Colonic mucosa (tissue), 4 donors: ENCODE data around the gene TDRD7. TPM values are rescaled to one million over a fixed set of nuclear protein-coding genes. Genes with fewer than 3 reads are reported as not detected.

ENCODE experiments used
- DNase-seq: peaks from one replicate; pipeline ENCODE4 v3.0.0-alpha.2; 2020
- H3K27ac ChIP-seq: fragments of 200-600 bp; one replicate; pipeline ENCODE4 v1.8.0; 2021
- H3K27me3 ChIP-seq: fragments of 200-600 bp; one replicate; pipeline ENCODE4 v1.8.0; 2021
- H3K36me3 ChIP-seq: fragments of 200-600 bp; one replicate; pipeline ENCODE4 v1.8.0; 2021
- H3K4me1 ChIP-seq: fragments of 200-600 bp; one replicate; pipeline ENCODE4 v1.8.0; 2021; ENCODE audit warnings: mild to moderate bottlenecking
- H3K4me3 ChIP-seq: fragments of 200-600 bp; one replicate; pipeline ENCODE4 v1.8.0; 2021
- H3K9ac ChIP-seq, 2 donors: one replicate each; pipeline ENCODE4 v1.7.0; 2013; ENCODE audit warnings: control low read depth in 2 of 2, low read depth in 2 of 2, low read length in 2 of 2
- H3K9me3 ChIP-seq: fragments of 200-600 bp; one replicate; pipeline ENCODE4 v1.8.0; 2021
- CTCF ChIP-seq: fragments of 200-600 bp; IDR thresholded peaks from one replicate; pipeline ENCODE4 v1.8.0; 2022; ENCODE audit warnings: antibody characterized with exemption, mild to moderate bottlenecking
- intact Hi-C: fragments of 100-400 bp; cut with DNase I; formaldehyde crosslinking; loops from one replicate; pipeline ENCODE4 v1.14.1; 2022
- total RNA-seq, 2 donors: library from RNA; stranded (reverse); fragmentation: NEBNext Ultra II Directional in 1 of 2; extraction: Animal tissue kit (Norgen Biotek cat#: 25700) in 1 of 2; gene quantifications; one replicate each; pipeline ENCODE4 v1.2.1, GENCODE V29; 2021
- donor health status: healthy.
- donor health status: DM: no; HTN: no; CAD: no.
- donor health status: DM: no; HTN: no; CAD: no.

TDRD7 gene
- total RNA-seq, 2 donors from 2014 or later: 28.8 to 35.3 TPM

DNA sequence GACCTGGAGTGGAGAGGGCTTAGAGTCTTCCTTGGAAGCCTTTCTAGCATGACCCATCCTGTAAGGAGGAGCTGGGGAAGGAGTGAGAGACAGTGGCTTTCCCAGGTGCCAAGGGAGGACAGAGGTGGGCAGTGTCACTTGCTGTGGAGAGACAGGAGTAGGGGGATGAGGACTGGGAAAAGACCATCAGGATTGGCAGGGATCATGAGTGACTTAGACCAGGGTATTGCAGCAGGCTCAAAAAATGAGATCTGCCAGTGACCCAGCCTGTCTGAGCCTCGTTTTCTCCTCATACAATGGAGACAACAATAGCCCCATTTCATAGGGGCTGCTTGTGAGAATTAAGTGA, 91.9 kb downstream of the TDRD7 start:
- no peak for TF ChIP-seq CTCF
- Histone ChIP-seq H3K4me1 (peaks cover 7% of the 10 kb centered on the region), H3K9ac (no peak overlapping the region), H3K27me3 (peaks cover 23% of the 10 kb centered on the region), H3K36me3 (no peaks in the 10 kb centered on the region), H3K27ac (no peak overlapping the region), H3K9me3 (no peaks in the 10 kb centered on the region), H3K4me3 (no peak overlapping the region)
- DNase-seq: no peak
- intact Hi-C loops: no loop called here

- Histone ChIP-seq H3K27ac (no peak overlapping the region), H3K4me1 (peaks cover 7% of the 10 kb centered on the region), H3K9me3 (no peaks in the 10 kb centered on the region), H3K9ac (no peak overlapping the region), H3K27me3 (peaks cover 23% of the 10 kb centered on the region), H3K4me3 (no peak overlapping the region), H3K36me3 (no peaks in the 10 kb centered on the region)
- DNase-seq: no peak
- intact Hi-C loops: no loop called here
- TF ChIP-seq CTCF: no peak
These were observed 92.7 kb downstream of the TDRD7 start for GRCh38 chr9:97504381-97505216.

DNA sequence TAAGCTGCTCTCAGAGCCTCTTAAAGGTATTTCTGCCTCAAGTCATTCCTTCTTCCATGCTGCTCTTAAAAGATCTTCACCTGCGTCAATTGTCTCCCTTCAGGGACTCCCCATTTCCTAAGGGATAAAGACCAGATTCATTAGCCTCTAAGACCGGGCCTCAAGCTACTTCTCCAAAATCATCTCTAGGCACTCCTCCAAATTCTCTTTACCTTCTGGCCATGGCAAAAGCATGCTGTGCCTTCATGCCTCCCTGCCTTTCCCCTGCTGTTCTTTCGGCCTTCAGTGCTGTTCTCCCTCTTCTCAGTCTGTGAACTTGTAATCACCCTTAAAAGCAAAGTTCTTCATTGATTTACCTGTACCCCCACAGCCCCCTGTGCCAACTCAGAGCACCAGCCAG, 93.9 kb downstream of the TDRD7 start:
- no peak for TF ChIP-seq CTCF
- peaks cover 7% of the 10 kb centered on the region for H3K4me1 ChIP-seq
- no peak for DNase-seq
- no peak overlapping the region for H3K27ac ChIP-seq
- H3K27me3 ChIP-seq: peaks cover 23% of the 10 kb centered on the region
- H3K9ac ChIP-seq: no peak overlapping the region
- no peaks in the 10 kb centered on the region for H3K9me3 ChIP-seq
- no peak overlapping the region for H3K4me3 ChIP-seq
- H3K36me3 ChIP-seq: no peaks in the 10 kb centered on the region
- intact Hi-C loops: no loop called here

DNA sequence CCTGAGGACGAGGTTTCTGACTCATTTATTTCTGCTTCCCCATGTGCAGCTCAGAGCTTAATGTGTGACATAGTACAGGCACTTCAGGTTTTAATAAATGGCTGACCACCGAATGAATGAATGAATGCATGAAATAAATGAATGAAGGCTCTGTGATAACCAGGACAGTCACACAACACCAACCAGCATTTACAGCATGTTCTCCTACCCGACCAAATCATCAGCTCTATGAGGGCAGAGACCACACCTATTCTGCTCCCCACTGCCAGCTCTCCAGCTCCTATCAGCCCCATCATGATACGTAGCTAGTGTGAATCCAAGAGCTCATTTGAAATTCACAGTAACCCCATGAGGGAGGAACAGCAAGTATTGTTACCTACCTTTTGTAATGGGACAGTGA, 94.4 kb downstream of the TDRD7 start:
- no peak overlapping the region for H3K9ac ChIP-seq
- no peak overlapping the region for H3K27ac ChIP-seq
- peaks cover 7% of the 10 kb centered on the region for H3K4me1 ChIP-seq
- H3K4me3 ChIP-seq: no peak overlapping the region
- TF ChIP-seq CTCF: no peak
- peaks cover 23% of the 10 kb centered on the region for H3K27me3 ChIP-seq
- intact Hi-C loops: no loop called here
- DNase-seq: no peak
- H3K9me3 ChIP-seq: no peaks in the 10 kb centered on the region
- no peaks in the 10 kb centered on the region for H3K36me3 ChIP-seq

DNA sequence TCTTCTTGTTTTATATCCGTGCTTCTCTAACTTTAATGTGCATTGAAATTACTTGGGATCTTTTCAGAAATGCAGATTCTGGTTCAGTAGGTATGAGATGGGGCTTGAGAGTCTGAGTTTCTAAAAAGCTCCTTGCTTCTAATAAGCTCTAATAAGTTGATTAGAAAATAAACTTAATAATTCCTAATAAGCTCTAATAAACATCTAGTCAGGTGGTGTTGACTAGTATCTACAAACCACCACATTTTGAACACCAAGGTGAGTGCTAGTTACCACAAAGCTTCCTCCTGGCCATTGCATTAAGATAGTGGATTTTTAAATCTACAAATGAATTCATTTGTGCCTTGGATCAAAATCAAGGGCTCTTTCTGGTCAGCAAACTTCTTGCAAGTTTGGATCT, 94.9 kb downstream of the TDRD7 start:
- Histone ChIP-seq H3K9me3 (no peaks in the 10 kb centered on the region), H3K4me1 (peaks cover 7% of the 10 kb centered on the region), H3K27ac (no peak overlapping the region), H3K9ac (no peak overlapping the region), H3K4me3 (no peak overlapping the region), H3K36me3 (no peaks in the 10 kb centered on the region), H3K27me3 (peaks cover 22% of the 10 kb centered on the region)
- TF ChIP-seq CTCF: no peak
- no peak for DNase-seq
- intact Hi-C loops: no loop called here
